Endothelial cell of umbilical vein (primary cell): Measurements from ENCODE around the gene PER3.

Source experiments
- CTCF ChIP-seq, 2 donors: IDR thresholded peaks; 1 replicate in 1 of 2; 2 replicates in 1 of 2; pipeline ENCODE4 v1.5.1; 2011; ENCODE audit warnings: low read length in 2 of 2, mild to moderate bottlenecking in 2 of 2, moderate library complexity in 2 of 2, control low read depth in 1 of 2, inconsistent platforms in 1 of 2, low read depth in 1 of 2; ENCODE audit not compliant: insufficient read depth in 1 of 2; ENCODE audit errors: extremely low read depth in 1 of 2
- EZH2 ChIP-seq: IDR thresholded peaks from 2 replicates; pipeline ENCODE4 v1.6.1; 2012; ENCODE audit warnings: borderline replicate concordance, low read depth, mild to moderate bottlenecking, moderate library complexity, low read length, inconsistent platforms; ENCODE audit not compliant: severe bottlenecking
- FOS ChIP-seq: IDR thresholded peaks from 2 replicates; pipeline ENCODE4 v1.6.1; 2011; ENCODE audit warnings: mild to moderate bottlenecking, low read length, moderate library complexity, borderline replicate concordance; ENCODE audit not compliant: insufficient read depth
- GATA2 ChIP-seq: IDR thresholded peaks from 2 replicates; pipeline ENCODE4 v1.7.0; 2011; ENCODE audit warnings: low read depth, mild to moderate bottlenecking, moderate library complexity, mixed read lengths, low read length; ENCODE audit not compliant: insufficient read length, insufficient read depth
- JUN ChIP-seq: IDR thresholded peaks from 2 replicates; pipeline ENCODE4 v1.6.1; 2011; ENCODE audit warnings: borderline replicate concordance, low read depth; ENCODE audit not compliant: insufficient read length, insufficient read depth
- MAX ChIP-seq: IDR thresholded peaks from 2 replicates; pipeline ENCODE4 v1.6.1; 2011; ENCODE audit not compliant: insufficient read depth, insufficient read length
- MYC ChIP-seq: IDR thresholded peaks from one replicate; pipeline ENCODE4 v1.6.1; 2011; ENCODE audit warnings: mild to moderate bottlenecking, low read depth, low read length
- POLR2A ChIP-seq: IDR thresholded peaks from 2 replicates; pipeline ENCODE4 v1.6.1; 2012; ENCODE audit warnings: low read depth, mild to moderate bottlenecking, control low read depth, low read length
- POLR2AphosphoS5 ChIP-seq: IDR thresholded peaks from 2 replicates; pipeline ENCODE4 v1.6.1; 2012; ENCODE audit warnings: low read depth, mild to moderate bottlenecking, control low read depth, low read length, moderate library complexity; ENCODE audit not compliant: insufficient read depth

- TF ChIP-seq POLR2AphosphoS5 (no peak), CTCF (IDR thresholded peaks at IDR 0.05; ENCODE audit: extremely low read depth in 1 of 2, insufficient read depth in 1 of 2, low read depth in 1 of 2, low read length in 2 of 2) (no peak), POLR2A (no peak), MAX (no peak), EZH2 (no peak), GATA2 (no peak), JUN (no peak), FOS (no peak), MYC (no peak)
These were observed 35.0 kb upstream of the PER3 start for GRCh38 chr1:7749126-7749525.
